HG02588 (cell line): Measurements from ENCODE around the gene RXFP3.
"Not testable (repeated sequence)": the region's sequence is repeated elsewhere in the genome, so short reads cannot be mapped to it uniquely, and the experiment has no call there.

ENCODE experiments used
- ATAC-seq: cut with Tn5 transposase; IDR thresholded peaks from one replicate; pipeline ENCODE4 v1.9.1; 2021; ENCODE audit warnings: mild to moderate bottlenecking, moderate library complexity; ENCODE audit not compliant: unreplicated experiment

The RXFP3 gene, protein sequence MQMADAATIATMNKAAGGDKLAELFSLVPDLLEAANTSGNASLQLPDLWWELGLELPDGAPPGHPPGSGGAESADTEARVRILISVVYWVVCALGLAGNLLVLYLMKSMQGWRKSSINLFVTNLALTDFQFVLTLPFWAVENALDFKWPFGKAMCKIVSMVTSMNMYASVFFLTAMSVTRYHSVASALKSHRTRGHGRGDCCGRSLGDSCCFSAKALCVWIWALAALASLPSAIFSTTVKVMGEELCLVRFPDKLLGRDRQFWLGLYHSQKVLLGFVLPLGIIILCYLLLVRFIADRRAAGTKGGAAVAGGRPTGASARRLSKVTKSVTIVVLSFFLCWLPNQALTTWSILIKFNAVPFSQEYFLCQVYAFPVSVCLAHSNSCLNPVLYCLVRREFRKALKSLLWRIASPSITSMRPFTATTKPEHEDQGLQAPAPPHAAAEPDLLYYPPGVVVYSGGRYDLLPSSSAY

DNA sequence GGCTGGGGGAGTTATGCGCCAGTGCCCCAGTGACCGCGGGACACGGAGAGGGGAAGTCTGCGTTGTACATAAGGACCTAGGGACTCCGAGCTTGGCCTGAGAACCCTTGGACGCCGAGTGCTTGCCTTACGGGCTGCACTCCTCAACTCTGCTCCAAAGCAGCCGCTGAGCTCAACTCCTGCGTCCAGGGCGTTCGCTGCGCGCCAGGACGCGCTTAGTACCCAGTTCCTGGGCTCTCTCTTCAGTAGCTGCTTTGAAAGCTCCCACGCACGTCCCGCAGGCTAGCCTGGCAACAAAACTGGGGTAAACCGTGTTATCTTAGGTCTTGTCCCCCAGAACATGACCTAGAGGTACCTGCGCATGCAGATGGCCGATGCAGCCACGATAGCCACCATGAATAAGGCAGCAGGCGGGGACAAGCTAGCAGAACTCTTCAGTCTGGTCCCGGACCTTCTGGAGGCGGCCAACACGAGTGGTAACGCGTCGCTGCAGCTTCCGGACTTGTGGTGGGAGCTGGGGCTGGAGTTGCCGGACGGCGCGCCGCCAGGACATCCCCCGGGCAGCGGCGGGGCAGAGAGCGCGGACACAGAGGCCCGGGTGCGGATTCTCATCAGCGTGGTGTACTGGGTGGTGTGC is at the start of gene RXFP3:
Gene RXFP3, plus strand, starts transcription at position 6 of the 636 bp plus-strand sequence. Its CDS starts 355 bp downstream, at position 361.
- ATAC-seq = no peak

DNA sequence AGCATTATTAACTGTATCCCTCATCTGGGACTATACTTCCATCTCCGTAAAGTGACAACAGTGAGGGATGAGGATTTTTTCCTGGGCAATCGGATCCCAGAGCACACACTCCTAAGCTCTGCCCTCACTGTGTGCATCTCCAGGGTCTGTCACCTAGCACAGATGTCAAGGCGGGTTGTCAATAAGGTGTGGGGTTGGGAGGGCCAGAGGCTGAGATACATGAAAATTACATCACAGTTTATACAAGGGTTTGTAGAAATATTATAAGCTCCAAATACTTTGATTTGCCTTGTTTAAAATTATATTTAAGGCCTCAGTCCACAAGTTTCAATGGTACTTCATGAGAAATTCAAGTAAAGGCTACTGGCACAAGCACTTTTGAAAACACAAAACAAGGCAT is 48.9 kb upstream of the RXFP3 start:
- ATAC-seq = no peak

DNA sequence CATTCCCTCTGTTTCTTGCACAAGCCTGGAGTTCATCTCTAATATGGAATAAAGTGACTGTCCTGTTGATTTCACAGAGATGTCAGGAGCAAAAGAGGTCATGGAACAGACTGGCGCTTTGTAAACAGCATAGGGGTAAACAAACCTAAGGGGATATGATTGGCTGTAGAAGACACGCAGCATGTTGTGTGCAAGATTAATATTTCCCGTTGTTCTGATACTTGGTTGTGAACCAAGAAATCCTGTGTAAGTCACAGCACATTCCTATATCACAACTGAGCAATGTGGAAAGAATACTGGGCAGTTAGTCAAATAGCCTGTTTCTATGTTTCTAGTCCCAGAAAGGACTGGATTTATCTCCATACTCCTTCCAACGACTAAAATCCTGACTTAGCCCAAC is 47.6 kb upstream of the RXFP3 start:
- ATAC-seq = no peak

DNA sequence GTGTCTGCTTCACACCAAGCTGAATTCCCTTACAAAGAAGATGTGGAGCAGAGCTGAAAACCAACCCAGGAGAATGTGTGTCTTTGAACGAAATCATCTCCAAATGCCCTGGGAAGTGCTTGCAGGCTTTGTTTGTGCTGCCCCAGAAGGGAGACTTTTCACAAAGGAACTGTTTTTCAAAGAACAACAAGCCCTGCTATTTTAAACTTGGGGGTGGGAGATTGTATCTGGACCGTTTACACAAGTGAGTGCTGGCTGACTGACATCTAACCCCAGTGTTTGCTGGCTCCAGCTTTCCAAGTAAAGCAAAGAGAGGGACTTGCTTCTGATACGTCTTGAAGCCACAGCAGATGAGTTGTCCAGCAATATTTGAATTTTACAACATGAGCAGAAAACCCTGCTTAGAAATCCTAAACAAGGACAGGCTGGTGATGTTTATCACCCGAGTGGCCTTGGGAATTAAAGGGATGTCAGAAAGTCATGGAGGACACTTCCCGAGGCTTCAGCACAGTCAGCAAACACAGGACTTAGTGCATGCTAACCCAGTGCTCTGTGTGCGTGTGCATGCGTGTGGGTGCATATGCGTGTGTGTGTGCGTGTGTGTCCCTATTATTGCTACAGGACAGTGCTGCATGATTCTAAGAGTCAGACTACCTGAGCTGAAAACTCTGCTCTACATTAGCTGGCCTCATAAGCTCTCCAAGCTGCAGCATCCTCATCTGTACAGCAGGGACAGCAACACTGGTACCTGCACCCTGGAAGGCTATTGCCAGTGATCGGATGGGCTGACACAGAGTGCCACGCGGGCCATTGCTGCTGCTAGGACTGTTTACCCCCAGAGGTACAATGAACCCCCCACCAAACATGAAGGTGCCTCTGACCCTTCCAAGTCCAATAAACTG is 45.8 kb upstream of the RXFP3 start:
- no peak for ATAC-seq

DNA sequence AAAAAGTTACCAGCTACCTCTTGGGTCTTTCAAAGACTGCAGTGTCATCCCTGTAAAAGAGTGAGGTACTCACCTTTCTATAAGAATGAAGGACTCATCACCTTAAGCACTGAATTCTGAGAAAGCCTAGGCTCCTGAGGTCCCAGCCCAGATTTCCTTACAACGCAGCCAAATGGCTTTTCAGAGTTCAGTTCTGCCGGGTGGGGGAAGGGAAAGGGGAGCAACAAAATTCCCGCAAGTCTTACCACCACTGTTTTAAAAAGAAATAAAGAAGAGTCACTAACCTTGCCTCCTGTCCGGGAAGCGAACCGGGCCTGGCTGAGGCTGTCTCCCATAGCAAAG is 44.8 kb upstream of the RXFP3 start:
- no peak for ATAC-seq

DNA sequence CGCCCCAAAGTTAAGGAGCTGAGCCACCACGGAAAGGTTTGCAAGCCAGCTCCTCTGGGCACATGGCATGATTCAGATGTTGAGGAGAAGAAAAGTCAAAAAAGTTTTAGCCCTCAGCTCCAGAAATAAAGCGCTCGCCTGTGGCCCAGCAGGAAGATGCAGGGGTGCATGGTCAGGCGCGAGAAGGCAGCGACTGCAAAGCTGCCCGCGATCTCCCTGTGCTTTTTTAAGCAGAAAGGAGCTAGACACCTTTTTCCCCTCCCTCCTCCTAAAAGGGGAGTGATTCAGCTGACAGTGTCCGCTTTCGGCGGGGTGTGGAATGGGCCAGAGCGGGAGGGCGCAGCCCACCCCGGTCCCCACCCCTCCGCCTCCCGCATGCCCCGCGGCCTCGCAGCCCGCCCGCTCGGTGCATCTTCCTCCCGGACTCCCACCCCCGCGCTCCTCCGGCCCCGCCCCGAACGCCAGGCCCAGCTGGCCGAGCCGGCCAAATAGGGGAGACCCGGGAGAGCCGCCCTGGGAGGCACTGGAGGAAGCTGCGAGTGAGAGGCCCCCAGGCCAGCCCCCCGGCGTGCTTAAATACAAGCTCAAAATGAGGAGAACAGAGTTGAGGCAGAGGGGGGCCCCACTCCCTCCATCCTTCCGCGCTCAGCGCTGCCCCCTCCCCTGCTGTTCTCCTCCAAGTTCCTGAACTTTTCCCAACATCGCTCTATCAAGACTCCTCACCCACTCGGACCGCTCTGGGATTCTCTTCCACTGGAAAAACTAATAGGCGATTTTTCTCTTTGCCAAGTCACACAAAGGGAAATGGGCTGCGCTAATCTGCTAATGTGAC is 44.2 kb upstream of the RXFP3 start, which contains the start of gene ADAMTS12:
Gene ADAMTS12, minus strand, starts transcription at position 203 of the 832 bp plus-strand sequence. Its CDS starts 134 bp downstream, at position 69.
- ATAC-seq = no peak

DNA sequence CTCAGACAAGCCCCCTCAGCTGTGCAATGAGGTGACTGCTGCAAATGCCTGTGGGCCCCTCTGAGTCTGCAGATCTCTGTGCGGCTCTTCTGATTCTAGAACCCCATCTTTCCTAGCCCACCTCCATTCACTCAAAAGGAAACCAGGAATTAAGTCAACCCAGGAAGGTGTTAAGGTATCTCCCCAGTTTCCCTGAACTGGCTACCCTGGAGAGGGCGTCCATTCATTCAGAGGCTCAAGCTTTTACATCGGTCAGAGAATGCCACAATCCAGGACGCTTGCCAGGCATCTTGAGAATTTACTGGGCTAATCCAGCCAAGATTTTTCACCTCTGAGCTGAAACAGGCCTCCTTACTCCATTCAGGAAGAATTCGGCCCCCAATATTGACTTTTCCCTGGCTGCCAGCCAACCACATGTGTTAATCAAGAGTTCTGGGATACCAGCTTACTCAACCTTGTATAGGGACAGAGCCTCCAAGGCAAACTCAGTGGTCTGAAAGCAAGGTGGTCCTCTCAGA is 43.5 kb upstream of the RXFP3 start:
- no peak for ATAC-seq

DNA sequence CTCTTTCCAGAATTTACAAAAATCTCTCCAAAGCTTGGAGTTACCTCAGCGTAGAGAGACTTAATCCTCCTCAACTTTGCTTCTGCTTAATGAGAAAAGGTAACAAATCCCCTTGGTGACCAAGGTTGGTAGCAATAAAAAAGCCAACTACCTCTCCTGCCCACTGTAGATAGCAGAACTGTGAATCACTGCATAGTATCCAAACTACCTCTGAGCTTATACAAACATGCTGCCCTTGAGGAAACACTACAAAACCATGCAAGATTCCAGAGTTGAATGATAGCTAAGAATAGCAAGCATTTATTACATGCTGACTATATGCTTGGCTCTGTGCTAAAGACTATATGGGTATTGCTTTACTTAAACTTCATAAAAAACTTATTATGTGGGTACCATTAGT is 41.6 kb upstream of the RXFP3 start:
- no peak for ATAC-seq

DNA sequence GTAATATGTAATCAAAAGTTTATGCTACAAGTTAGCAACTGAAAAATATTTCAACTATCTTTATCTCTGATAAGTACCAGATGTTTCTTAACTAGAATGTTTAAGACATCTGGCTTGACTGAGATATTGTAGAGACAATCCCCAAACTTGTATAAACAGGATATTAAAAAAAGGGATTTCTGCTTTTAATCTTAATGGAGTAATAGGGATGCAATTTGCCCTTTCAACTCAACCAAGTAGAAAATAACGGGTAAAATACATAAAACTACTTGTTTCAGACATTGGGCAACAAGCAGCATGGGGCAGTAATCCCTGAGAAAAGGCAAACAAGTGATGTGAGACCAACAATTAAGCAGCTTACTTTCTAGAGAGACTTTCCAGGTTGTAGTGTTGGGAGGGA is 35.0 kb upstream of the RXFP3 start:
- ATAC-seq = no peak

DNA sequence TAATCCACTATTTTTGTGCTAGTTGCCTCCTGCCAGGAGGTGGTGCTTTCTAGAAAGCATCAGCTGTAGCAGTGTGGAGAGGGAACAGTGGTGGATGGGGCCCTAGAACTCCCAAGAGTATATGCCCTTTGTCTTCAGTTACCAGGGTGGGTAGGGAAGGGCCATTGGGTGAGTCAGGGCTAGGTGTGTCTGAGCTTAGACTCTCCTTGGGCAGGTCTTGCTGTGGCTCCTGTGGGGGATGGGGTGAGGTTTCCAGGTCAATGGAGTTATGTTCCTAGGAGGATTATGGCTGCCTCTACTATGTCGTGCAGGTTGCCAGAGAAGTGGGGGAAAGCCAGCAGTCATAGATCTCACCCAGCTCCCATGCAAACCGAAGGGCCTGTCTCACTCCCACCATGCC is 33.1 kb upstream of the RXFP3 start:
- ATAC-seq = no peak

DNA sequence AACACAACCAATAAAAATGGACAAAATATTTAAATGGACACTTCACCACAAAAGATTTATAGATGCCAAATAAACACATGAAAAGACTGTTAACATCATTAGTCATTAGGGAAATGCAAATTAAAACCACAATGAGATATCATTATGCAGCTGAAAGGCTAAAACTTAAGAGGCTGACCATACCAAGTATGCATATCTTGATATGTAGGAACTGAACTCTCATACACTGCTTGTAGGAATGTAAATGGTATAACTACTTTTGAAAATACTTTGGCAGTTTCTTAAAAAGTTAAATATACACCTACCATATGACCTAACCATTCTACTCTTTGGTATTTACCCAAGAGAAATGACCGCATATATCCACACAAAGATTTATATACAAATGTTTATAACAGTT is 30.8 kb upstream of the RXFP3 start:
- ATAC-seq = no peak

DNA sequence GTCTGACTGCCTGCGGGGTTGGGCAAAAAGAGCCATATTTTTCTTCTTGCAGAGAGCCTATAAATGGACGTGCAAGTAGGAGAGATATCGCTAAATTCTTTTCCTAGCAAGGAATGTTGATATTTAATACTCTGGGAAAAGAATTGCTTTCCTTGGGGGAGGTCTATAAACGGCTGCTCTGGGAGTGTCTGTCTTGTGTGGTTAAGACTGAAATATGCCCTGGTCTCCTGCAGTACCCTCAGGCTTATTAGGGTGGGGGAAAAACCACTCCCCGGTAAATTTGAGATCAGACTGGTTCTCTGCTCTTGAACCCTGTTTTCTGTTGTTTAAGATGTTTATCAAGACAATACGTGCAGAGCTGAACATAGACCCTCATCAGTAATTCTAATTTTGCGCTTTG is 29.9 kb upstream of the RXFP3 start:
- not testable (repeated sequence) for ATAC-seq

DNA sequence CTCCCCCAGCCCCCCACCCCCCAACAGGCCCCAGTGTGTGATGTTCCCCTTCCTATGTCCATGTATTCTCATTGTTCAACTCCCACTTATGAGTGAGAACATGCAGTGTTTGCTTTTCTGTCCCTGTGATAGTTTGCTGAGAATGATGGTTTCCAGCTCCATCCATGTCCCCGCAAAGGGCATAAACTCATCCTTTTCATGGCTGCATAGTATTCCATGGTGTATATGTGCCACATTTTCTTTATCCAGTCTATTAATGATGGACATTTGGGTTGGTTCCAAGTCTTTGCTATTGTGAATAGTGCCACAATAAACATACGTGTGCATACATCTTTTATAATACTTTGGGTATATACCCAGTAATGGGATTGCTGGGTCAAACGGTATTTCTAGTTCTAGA is 21.3 kb upstream of the RXFP3 start:
- not testable (repeated sequence) for ATAC-seq

DNA sequence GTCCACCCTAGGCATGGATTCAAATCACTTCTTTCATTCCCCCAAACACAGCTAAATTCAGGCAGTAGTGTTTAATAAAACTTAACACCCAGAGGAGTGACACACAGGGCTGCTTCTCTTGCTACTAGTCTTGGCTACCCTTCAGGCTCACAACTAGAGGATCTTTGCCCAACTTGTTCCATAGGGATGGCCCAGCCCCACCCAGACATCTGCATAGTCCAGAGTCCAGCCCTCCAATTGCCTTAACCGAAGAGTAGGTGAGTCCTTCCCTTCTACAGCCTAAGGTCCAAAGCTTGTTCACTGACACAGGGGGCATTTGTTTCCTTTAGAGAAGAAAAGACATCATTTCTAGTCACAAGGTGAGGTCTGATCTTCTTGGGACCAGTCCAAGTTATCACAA is 15.2 kb upstream of the RXFP3 start:
- no peak for ATAC-seq

DNA sequence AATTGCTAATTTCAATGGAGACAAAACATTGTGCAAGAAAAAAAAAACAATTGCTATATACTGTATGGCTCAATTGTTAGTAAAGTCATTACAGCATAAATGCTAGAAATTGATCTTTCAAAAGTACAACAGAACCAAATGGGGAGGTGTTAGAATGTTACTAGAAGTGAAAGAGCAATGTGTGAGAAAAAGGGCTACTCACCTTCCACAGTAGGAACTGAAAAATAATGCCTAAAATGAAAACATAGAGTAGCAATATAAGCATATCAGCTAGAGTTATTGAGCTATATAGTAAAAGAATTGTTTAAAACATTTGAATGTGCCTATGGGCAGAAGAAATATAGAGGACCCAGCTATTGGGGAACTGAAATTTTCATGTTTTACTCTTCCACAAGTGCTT is 10.9 kb upstream of the RXFP3 start:
- ATAC-seq = no peak

DNA sequence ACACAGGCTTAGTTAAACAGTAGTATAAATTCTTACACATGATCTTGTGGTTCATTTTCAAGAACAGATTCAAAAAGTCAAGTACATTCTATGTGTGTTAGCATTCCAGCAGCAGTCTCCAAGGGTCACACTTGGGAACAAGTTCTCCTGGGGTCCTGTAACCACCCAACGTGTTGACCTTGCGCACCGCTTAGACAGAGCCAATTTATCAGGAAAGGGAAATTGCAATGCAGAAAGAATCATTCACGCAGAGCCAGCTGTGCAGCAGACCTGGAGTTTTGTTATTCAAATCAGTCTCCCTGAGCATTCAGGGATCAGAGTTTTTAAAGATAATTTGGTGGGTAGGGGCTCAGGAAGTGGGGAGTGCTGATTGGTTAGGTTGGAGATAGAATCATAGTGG is 8.5 kb upstream of the RXFP3 start:
- no peak for ATAC-seq

DNA sequence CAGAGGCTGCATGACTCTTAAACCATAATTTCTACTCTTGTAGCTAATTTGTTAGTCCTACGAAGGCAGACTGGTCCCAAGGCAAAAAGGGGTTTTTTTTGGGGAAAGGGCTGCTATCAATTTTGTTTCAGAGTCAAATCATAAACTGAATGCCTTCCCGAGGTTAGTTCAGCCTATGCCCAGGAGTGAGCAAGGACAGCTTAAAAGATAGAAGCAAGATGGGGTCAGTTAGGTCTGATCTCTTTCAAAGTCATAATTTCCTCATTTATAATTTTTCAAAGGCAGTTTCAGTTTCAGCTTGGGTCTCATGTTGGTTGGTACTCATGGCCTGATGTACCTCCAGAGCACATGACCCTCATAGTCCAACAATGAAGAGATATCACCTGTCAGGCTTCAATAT is 7.9 kb upstream of the RXFP3 start:
- no peak for ATAC-seq

DNA sequence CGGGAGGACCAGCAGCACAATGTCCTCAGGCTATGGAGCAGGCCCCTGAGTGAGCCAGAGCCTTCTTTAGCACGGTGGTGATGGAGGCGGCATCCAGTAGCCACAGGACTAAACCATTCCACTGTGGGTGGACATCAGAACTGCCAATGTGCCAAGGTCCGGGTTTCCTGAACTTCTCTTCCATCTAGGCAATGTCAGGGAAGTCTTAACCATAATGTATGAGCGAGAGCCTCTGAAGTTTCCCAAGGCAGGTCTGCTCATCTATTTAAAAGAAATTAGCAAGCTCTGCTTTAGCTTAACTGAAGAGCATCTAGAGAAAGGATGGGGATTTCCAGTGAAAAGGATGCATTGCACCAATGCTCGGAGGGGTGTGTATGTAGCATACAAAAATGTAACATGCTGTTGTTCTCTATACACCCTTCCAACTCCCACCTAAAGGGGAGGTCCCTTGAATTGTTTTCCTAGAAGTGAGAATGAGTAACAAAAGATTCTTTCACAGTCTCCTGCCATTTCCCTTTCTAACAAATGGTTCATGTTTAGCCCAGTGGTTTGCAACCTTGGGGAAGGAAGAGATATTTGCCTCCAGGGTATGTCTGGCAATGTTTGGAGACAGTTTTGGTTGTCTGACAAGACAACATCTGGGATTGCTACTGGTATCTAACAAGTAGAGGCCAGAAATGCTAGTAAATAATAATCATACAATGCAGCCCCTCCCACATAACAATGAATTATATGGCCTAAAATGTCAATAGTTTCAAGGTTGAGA is 6.1 kb upstream of the RXFP3 start:
- ATAC-seq = no peak

DNA sequence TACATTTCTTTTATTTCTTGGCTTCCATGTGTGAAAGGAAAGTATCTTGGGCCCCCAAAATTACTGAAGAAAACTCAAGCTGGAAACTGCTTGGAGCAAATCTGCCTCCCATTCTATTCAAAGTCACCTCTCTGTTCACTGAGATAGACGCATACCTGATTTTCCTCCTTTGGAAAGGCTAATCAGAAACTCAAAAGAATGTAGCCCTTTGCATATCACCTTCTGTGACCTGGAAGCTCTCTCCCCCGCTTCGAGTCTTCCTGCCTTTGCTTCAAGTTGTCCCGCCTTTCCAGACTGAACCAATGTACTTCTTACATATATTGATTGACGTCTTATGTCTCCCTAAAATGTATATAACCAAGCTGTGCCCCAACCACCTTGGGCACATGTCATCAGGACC is 5.0 kb upstream of the RXFP3 start:
- ATAC-seq = no peak
